ENCODE data around the gene MILR1.

The MILR1 gene

DNA sequence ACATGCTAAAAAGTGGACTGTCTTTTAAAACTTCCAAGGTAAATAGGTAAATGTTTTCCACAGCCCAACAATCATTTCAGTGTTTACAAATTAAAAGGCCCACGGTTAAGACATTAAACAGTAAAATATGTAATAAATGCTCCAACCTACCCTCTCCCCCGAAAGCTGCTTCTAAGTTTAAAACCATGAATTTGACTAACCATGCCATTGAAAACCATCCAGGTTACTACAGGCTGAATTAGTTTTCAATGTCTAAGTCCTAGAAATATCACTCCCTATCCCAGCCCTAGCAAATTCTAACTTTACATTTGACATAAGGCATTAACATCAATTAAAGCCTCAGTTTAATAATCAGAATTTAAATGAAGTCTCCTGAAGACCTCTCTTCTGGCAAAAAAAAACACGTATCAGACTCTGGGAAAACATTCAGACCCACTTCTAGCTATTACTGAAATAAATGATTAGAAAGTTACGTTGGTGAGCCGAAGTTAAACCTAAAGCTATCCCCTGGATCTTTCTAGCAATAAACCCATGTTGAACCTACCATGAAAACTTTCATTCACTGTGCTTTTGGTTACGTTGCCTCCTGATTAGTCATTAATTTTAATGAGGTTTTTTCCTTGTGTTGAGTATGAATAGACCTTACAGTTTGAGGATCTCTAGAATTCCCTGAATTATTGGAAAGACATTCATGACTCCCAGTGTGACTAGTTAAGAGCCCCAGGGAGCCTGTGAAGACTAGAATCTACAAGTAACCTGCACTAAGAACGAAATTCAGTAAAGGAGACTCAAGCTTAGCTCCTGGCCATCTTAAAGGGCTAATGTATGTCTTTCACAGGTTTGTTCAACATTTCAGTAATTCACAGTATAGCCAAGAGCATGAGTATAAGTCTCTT is 49.6 kb downstream of the MILR1 start:
- Histone ChIP-seq H3F3A (ENCODE audit: insufficient read depth) (peaks cover 80% of the 10 kb centered on the region), H3K27me3 (ENCODE audit: low read length) (no peaks in the 10 kb centered on the region), H2AFZ (ENCODE audit: low read depth, low read length, severe bottlenecking) (no peak overlapping the region), H3K4me2 (ENCODE audit: low read depth, low read length, poor library complexity, severe bottlenecking) (peak overlapping the region; percentile 95), H3K9me2 (replicated peaks; ENCODE audit: insufficient read depth, low read length) (no peaks in the 10 kb centered on the region), H3K79me2 (ENCODE audit: insufficient read depth, low read length) (peaks cover 61% of the 10 kb centered on the region), H3K4me3 (ENCODE audit: insufficient read depth, low read length, poor library complexity, severe bottlenecking) (no peak overlapping the region), H3K27ac (ENCODE audit: low read depth, low read length) (peak overlapping the region; percentile 90), H3K36me3 (ENCODE audit: low read length) (peaks cover 47% of the 10 kb centered on the region), H3K9me3 (ENCODE audit: insufficient read depth, low read length) (no peaks in the 10 kb centered on the region), H4K20me1 (ENCODE audit: low read depth, low read length) (peaks cover 40% of the 10 kb centered on the region), H3K9ac (ENCODE audit: low read length) (no peak overlapping the region)
- TF ChIP-seq CTCF (IDR thresholded peaks at IDR 0.05; ENCODE audit: insufficient read depth, low read length, poor library complexity, severe bottlenecking) (no peak), EZH2phosphoT487 (conservative IDR thresholded peaks at IDR 0.05; ENCODE audit: low read length) (no peak)

DNA sequence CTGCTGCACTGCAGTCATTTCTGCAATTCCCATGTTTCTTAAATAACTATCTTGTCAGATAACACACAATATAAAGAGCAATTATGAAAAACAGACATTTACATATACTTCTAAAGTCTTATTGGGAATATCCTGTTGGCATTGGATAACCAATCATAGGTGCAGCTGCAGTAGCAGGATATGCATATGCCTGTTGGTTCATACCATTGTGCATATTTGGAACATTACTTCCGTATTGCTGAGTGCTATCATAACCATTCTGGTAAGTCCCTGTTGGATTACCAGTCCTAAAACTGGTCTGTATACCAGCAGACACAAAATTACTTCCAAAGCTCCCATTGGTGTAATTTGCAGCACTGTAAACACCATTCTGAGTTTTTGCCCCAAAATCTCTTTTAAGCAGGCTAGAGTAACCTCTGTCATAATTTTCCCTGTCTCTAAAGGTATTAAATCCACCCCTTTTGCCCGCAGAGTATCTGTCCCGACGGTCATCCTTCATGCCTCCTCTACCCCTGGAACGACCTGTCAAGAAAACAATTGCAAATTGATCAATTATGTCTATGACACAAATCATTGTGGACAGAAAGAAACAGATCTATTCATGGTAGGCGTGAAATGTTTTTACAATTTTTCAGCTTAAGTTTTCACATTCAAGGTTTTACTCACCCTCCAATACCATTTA is 51.0 kb downstream of the MILR1 start:
- no peak overlapping the region for H3K4me3 ChIP-seq (ENCODE audit: insufficient read depth, low read length, poor library complexity, severe bottlenecking)
- TF ChIP-seq CTCF (IDR thresholded peaks at IDR 0.05; ENCODE audit: insufficient read depth, low read length, poor library complexity, severe bottlenecking) = no peak
- no peak for TF ChIP-seq EZH2phosphoT487 (conservative IDR thresholded peaks at IDR 0.05; ENCODE audit: low read length)
- H3K27me3 ChIP-seq (ENCODE audit: low read length) = no peaks in the 10 kb centered on the region
- H3K9ac ChIP-seq (ENCODE audit: low read length) = no peak overlapping the region
- peak overlapping the region; percentile 95 for H3K4me2 ChIP-seq (ENCODE audit: low read depth, low read length, poor library complexity, severe bottlenecking)
- no peaks in the 10 kb centered on the region for H3K9me2 ChIP-seq (replicated peaks; ENCODE audit: insufficient read depth, low read length)
- H3K9me3 ChIP-seq (ENCODE audit: insufficient read depth, low read length) = no peaks in the 10 kb centered on the region
- peaks cover 61% of the 10 kb centered on the region for H3K36me3 ChIP-seq (ENCODE audit: low read length)
- peaks cover 82% of the 10 kb centered on the region for H3F3A ChIP-seq (ENCODE audit: insufficient read depth)
- H4K20me1 ChIP-seq (ENCODE audit: low read depth, low read length) = peaks cover 54% of the 10 kb centered on the region
- H3K79me2 ChIP-seq (ENCODE audit: insufficient read depth, low read length) = peaks cover 61% of the 10 kb centered on the region
- peak overlapping the region; percentile 90; the same call in 1 of the 2 replicates for H3K27ac ChIP-seq (ENCODE audit: low read depth, low read length)
- no peak overlapping the region for H2AFZ ChIP-seq (ENCODE audit: low read depth, low read length, severe bottlenecking)

DNA sequence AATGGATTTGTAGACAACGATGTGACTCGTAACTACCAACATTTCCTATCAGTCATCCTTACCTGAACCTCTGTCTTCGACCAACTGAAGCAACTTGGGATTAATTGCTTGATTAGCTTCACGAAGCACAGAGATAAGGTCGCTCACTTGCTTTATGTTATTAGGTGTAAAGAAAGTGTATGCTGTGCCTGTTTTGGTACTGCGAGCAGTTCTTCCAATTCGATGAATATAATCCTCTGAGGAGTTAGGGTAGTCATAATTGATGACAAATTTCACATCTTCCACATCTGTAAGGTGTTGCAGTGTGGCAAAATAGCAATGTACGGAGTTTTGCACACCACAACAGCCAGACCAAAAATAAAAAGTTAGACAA is 51.6 kb downstream of the MILR1 start:
- Histone ChIP-seq H3K9ac (ENCODE audit: low read length) (no peak overlapping the region), H3K27me3 (ENCODE audit: low read length) (no peaks in the 10 kb centered on the region), H3K9me2 (replicated peaks; ENCODE audit: insufficient read depth, low read length) (no peaks in the 10 kb centered on the region), H3K9me3 (ENCODE audit: insufficient read depth, low read length) (no peaks in the 10 kb centered on the region), H3K4me3 (ENCODE audit: insufficient read depth, low read length, poor library complexity, severe bottlenecking) (no peak overlapping the region), H3K79me2 (ENCODE audit: insufficient read depth, low read length) (peaks cover 63% of the 10 kb centered on the region), H3K27ac (ENCODE audit: low read depth, low read length) (no peak overlapping the region), H3K4me2 (ENCODE audit: low read depth, low read length, poor library complexity, severe bottlenecking) (no peak overlapping the region), H4K20me1 (ENCODE audit: low read depth, low read length) (peaks cover 56% of the 10 kb centered on the region), H3K36me3 (ENCODE audit: low read length) (peaks cover 65% of the 10 kb centered on the region), H2AFZ (ENCODE audit: low read depth, low read length, severe bottlenecking) (no peak overlapping the region), H3F3A (ENCODE audit: insufficient read depth) (peaks cover 87% of the 10 kb centered on the region)
- TF ChIP-seq CTCF (IDR thresholded peaks at IDR 0.05; ENCODE audit: insufficient read depth, low read length, poor library complexity, severe bottlenecking) = no peak
- TF ChIP-seq EZH2phosphoT487 (conservative IDR thresholded peaks at IDR 0.05; ENCODE audit: low read length) = no peak

Data from SU-DHL-6 (cell line).